ENCODE measurements around the gene CIB2. TPM values are rescaled to one million over a fixed set of nuclear protein-coding genes. Genes with fewer than 3 reads are reported as not detected.

Gene CIB2
- total and polyA plus RNA-seq, 2 donors (not counting 1 experiment from before 2014, with no cell fraction given) = 0.97 to 3.2 TPM

DNA sequence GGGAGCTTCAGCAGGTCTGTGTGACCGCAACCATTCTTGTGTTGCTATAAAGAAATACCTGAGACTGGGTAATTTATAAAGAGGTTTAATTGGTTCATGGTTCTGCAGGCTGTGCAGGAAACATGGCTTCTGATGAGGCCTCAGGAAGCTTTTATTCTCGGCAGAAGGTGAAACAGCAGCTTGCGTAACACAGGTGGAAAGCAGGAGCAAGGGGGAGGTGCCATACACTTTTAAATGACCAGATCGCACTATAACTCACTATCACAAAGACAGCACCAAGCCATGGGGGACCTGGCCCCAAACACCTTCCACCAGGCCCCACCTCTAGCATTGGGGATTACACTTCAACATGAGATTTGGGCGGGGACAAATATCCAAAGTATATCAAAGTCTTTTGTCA is 8.3 kb upstream of the CIB2 start:
- no peak overlapping the region for H2AFZ ChIP-seq (ENCODE audit: insufficient read depth, low read depth, low read length, poor library complexity, severe bottlenecking)

DNA sequence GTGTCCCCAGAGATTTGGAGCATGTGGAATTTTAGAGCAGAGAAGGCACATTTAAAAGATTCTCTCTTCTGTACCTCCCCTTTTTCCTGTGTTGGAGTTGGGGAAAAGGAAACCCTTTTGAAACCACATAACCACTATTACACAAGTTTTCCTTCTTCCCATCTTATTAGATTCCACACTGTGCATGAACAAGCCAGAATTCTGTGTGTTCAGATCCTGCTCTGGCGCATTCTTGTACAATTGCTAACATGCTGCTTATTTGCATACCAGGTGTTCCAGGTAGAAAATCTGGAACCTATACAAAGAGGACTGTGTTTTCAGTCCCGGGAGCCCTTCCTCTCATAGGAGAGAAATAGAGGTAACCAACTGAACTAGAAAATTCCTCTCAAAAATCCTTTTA is 2.6 kb upstream of the CIB2 start:
- intact Hi-C loops (cut with micrococcal nuclease) = no loop called here
- Mint-ChIP-seq H3K27ac (no peak overlapping the region), H3K4me1 (peaks cover 14% of the 10 kb centered on the region), H3K9me3 (ENCODE audit: insufficient read depth) (no peaks in the 10 kb centered on the region), H3K27me3 (no peaks in the 10 kb centered on the region), H3K4me3 (no peak overlapping the region)
- ChIA-PET POLR2A (no interaction called here), CTCF (interaction anchor here (0.6 to 15.2 kb wide), 4 partner anchors 16 to 175 kb away, joined by 3 to 322 read pairs (median 6); no protein-coding TSS in a partner anchor)
- Histone ChIP-seq H3K4me3 (ENCODE audit: control extremely low read depth in 1 of 5, extremely low read depth in 1 of 5, insufficient read depth in 1 of 5, low read depth in 2 of 5, low read length in 4 of 5) (no peak overlapping the region), H3K27ac (ENCODE audit: low read length in 2 of 2) (no peak overlapping the region), H3K27me3 (replicated peaks in 1 of 4; ENCODE audit: control extremely low read depth in 1 of 4, control insufficient read depth in 3 of 4, insufficient read depth in 4 of 4, low read length in 3 of 4) (no peaks in the 10 kb centered on the region), H3K79me2 (ENCODE audit: control insufficient read depth, insufficient read depth, low read length) (no peaks in the 10 kb centered on the region), H3K4me2 (replicated peaks; ENCODE audit: low read depth, low read length, poor library complexity, severe bottlenecking) (no peak overlapping the region), H2AFZ (ENCODE audit: insufficient read depth, low read depth, low read length, poor library complexity, severe bottlenecking) (no peak overlapping the region), H3K4me1 (ENCODE audit: control insufficient read depth in 2 of 2, insufficient read depth in 2 of 2, low read length in 2 of 2) (peaks cover 12 to 14% of the 10 kb centered on the region in 2 donors), H3K9ac (ENCODE audit: low read length) (no peak overlapping the region), H3K9me3 (ENCODE audit: control extremely low read depth in 1 of 3, control insufficient read depth in 2 of 3, insufficient read depth in 1 of 3, low read length in 2 of 3) (no peaks in the 10 kb centered on the region), H3K36me3 (replicated peaks in 1 of 2; ENCODE audit: control extremely low read depth in 1 of 2, control insufficient read depth in 1 of 2, extremely low read depth in 1 of 2, insufficient read depth in 2 of 2, low read length in 1 of 2) (no peaks in the 10 kb centered on the region), H4K20me1 (ENCODE audit: control insufficient read depth, insufficient read depth, low read length, poor library complexity, severe bottlenecking) (no peaks in the 10 kb centered on the region)
- ATAC-seq (ENCODE audit: low read depth) = no peak
- 100% methylated on average over 1 of the region's 2 CpGs for WGBS (ENCODE audit: insufficient coverage)
- TF ChIP-seq, protein P1, sequence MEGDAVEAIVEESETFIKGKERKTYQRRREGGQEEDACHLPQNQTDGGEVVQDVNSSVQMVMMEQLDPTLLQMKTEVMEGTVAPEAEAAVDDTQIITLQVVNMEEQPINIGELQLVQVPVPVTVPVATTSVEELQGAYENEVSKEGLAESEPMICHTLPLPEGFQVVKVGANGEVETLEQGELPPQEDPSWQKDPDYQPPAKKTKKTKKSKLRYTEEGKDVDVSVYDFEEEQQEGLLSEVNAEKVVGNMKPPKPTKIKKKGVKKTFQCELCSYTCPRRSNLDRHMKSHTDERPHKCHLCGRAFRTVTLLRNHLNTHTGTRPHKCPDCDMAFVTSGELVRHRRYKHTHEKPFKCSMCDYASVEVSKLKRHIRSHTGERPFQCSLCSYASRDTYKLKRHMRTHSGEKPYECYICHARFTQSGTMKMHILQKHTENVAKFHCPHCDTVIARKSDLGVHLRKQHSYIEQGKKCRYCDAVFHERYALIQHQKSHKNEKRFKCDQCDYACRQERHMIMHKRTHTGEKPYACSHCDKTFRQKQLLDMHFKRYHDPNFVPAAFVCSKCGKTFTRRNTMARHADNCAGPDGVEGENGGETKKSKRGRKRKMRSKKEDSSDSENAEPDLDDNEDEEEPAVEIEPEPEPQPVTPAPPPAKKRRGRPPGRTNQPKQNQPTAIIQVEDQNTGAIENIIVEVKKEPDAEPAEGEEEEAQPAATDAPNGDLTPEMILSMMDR (IDR thresholded peaks at IDR 0.05) = no peak
- no peak for TF ChIP-seq EZH2 (IDR thresholded peaks at IDR 0.05; ENCODE audit: borderline replicate concordance, insufficient read depth, low read depth, low read length, poor library complexity, severe bottlenecking)
- no peak for DNase-seq

More for the DNA sequence above, 8.3 kb upstream of the CIB2 start:
- Histone ChIP-seq H3K27ac (ENCODE audit: low read length in 2 of 2) (no peak overlapping the region), H4K20me1 (ENCODE audit: control insufficient read depth, insufficient read depth, low read length, poor library complexity, severe bottlenecking) (no peaks in the 10 kb centered on the region), H3K27me3 (replicated peaks in 1 of 4; ENCODE audit: control extremely low read depth in 1 of 4, control insufficient read depth in 3 of 4, insufficient read depth in 4 of 4, low read length in 3 of 4) (no peaks in the 10 kb centered on the region), H3K4me3 (ENCODE audit: control extremely low read depth in 1 of 5, extremely low read depth in 1 of 5, insufficient read depth in 1 of 5, low read depth in 2 of 5, low read length in 4 of 5) (no peak overlapping the region), H3K4me1 (ENCODE audit: control insufficient read depth in 2 of 2, insufficient read depth in 2 of 2, low read length in 2 of 2) (no peaks in the 10 kb centered on the region), H3K4me2 (replicated peaks; ENCODE audit: low read depth, low read length, poor library complexity, severe bottlenecking) (no peak overlapping the region), H3K36me3 (replicated peaks in 1 of 2; ENCODE audit: control extremely low read depth in 1 of 2, control insufficient read depth in 1 of 2, extremely low read depth in 1 of 2, insufficient read depth in 2 of 2, low read length in 1 of 2) (no peaks in the 10 kb centered on the region), H3K9me3 (ENCODE audit: control extremely low read depth in 1 of 3, control insufficient read depth in 2 of 3, insufficient read depth in 1 of 3, low read length in 2 of 3) (no peaks in the 10 kb centered on the region), H3K79me2 (ENCODE audit: control insufficient read depth, insufficient read depth, low read length) (no peaks in the 10 kb centered on the region), H3K9ac (ENCODE audit: low read length) (no peak overlapping the region)
- Mint-ChIP-seq H3K4me1 (no peaks in the 10 kb centered on the region), H3K9me3 (ENCODE audit: insufficient read depth) (no peaks in the 10 kb centered on the region), H3K27me3 (no peaks in the 10 kb centered on the region), H3K27ac (no peak overlapping the region), H3K4me3 (no peak overlapping the region)
- DNase-seq (no peak), ATAC-seq (ENCODE audit: low read depth) (no peak)
- intact Hi-C loops (cut with micrococcal nuclease) = no loop called here
- WGBS (ENCODE audit: insufficient coverage) = 100% methylated on average over 2 of the region's 5 CpGs
- TF ChIP-seq, protein P1 (IDR thresholded peaks at IDR 0.05) = no peak
- TF ChIP-seq EZH2 (IDR thresholded peaks at IDR 0.05; ENCODE audit: borderline replicate concordance, insufficient read depth, low read depth, low read length, poor library complexity, severe bottlenecking) = no peak
- CTCF ChIA-PET = interaction anchor here (1.3 to 15.2 kb wide), 2 partner anchors 55 to 181 kb away, joined by 3 to 322 read pairs; no protein-coding TSS in a partner anchor
- POLR2A ChIA-PET = no interaction called here
